Keratinocyte (primary cell): ENCODE data around the gene DUSP28. TPM values are rescaled to one million over a fixed set of nuclear protein-coding genes. Genes with fewer than 3 reads are reported as not detected.

ENCODE experiments used
- DNase-seq: peaks from one replicate; pipeline ENCODE4 v3.0.0-alpha.2; 2011; ENCODE audit warnings: low read depth, missing footprints, low spot score
- FAIRE-seq: peaks from 2 replicates; lab custom pipeline; 2011; peaks lifted over from hg19 to GRCh38; lab: Jason Lieb, UNC
- H2AFZ ChIP-seq: 2 replicates; pipeline ENCODE4 v1.6.0; 2012; ENCODE audit warnings: low read length, control low read depth, inconsistent platforms; ENCODE audit not compliant: control insufficient read depth
- H3K27ac ChIP-seq: 2 replicates; pipeline ENCODE4 v1.5.1; 2011; ENCODE audit warnings: low read length; ENCODE audit not compliant: control insufficient read depth, insufficient read depth
- H3K27me3 ChIP-seq: 3 replicates; pipeline ENCODE4 v1.6.0; 2011; ENCODE audit warnings: low read length; ENCODE audit not compliant: control insufficient read depth, insufficient read depth; ENCODE audit errors: extremely low read depth
- H3K36me3 ChIP-seq, 2 experiments: 2 replicates in 1 of 2; 3 replicates in 1 of 2; pipeline ENCODE4 v1.5.1; 2011; ENCODE audit warnings: low read length in 2 of 2, mild to moderate bottlenecking in 1 of 2; ENCODE audit not compliant: control insufficient read depth in 2 of 2, insufficient read depth in 2 of 2; ENCODE audit errors: extremely low read depth in 1 of 2
- H3K4me1 ChIP-seq: 3 replicates; pipeline ENCODE4 v1.5.1; 2011; ENCODE audit warnings: low read length; ENCODE audit not compliant: control insufficient read depth, insufficient read depth; ENCODE audit errors: extremely low read depth
- H3K4me2 ChIP-seq: 3 replicates; pipeline ENCODE4 v1.6.0; 2011; ENCODE audit warnings: low read depth, low read length; ENCODE audit not compliant: control insufficient read depth, insufficient read depth; ENCODE audit errors: extremely low read depth
- H3K4me3 ChIP-seq, 3 experiments: fragments of 200-600 bp in 1 of 3; sonication (generic) in 1 of 3; 2 replicates in 2 of 3; 3 replicates in 1 of 3; pipeline ENCODE4 v1.5.1; 2011 to 2016; ENCODE audit warnings: low read length in 3 of 3, mild to moderate bottlenecking in 3 of 3, control low read depth in 2 of 3, inconsistent platforms in 1 of 3, low read depth in 1 of 3, mixed read lengths in 1 of 3, mixed run types in 1 of 3, moderate library complexity in 1 of 3; ENCODE audit not compliant: control insufficient read depth in 2 of 3, insufficient read depth in 2 of 3; ENCODE audit errors: extremely low read depth in 1 of 3
- H3K79me2 ChIP-seq: 2 replicates; pipeline ENCODE4 v1.6.0; 2012; ENCODE audit warnings: low read length; ENCODE audit not compliant: control insufficient read depth, insufficient read depth
- H3K9ac ChIP-seq: 3 replicates; pipeline ENCODE4 v1.6.0; 2011; ENCODE audit warnings: low read length; ENCODE audit not compliant: control insufficient read depth, insufficient read depth; ENCODE audit errors: extremely low read depth
- H3K9me1 ChIP-seq: 3 replicates; pipeline ENCODE4 v1.6.0; 2011; ENCODE audit warnings: low read length; ENCODE audit not compliant: control insufficient read depth, insufficient read depth; ENCODE audit errors: extremely low read depth
- H3K9me3 ChIP-seq: 2 replicates; pipeline ENCODE4 v1.5.1; 2012; ENCODE audit warnings: low read depth, low read length; ENCODE audit not compliant: control insufficient read depth
- H4K20me1 ChIP-seq: 3 replicates; pipeline ENCODE4 v1.6.0; 2011; ENCODE audit warnings: low read length; ENCODE audit not compliant: control insufficient read depth, insufficient read depth; ENCODE audit errors: extremely low read depth
- CTCF ChIP-seq, 3 experiments: IDR thresholded peaks in 1 of 3; conservative IDR thresholded peaks in 1 of 3; optimal IDR thresholded peaks in 1 of 3; 2 replicates in 2 of 3; 3 replicates in 1 of 3; pipeline versions ENCODE3 to v1.5.1; 2011; ENCODE audit warnings: low read length in 3 of 3, mild to moderate bottlenecking in 3 of 3, moderate library complexity in 2 of 3, control low read depth in 1 of 3, inconsistent platforms in 1 of 3; ENCODE audit not compliant: insufficient read depth in 2 of 3; ENCODE audit errors: extremely low read depth in 1 of 3
- EZH2 ChIP-seq: IDR thresholded peaks from one replicate; pipeline ENCODE4 v1.6.1; 2012; ENCODE audit warnings: inconsistent platforms, mild to moderate bottlenecking, low read length, moderate library complexity
- dilution Hi-C: fragments of 300-500 bp; cut with MboI; formaldehyde crosslinking; loops from one replicate; pipeline ENCODE4 v1.7.0; 2020; ENCODE audit warnings: low sequenced_read_pairs; ENCODE audit not compliant: extremely low pct_ligation_motif_present
- polyA plus RNA-seq, 5 experiments: library from polyadenylated mRNA; depleted of rRNA in 3 of 5; stranded (reverse) in 3 of 5; stranded (forward) in 1 of 5; unstranded in 1 of 5; fragments of >200 nt; gene quantifications; 1 replicate in 1 of 5; 2 replicates in 3 of 5; 3 replicates in 1 of 5; pipeline versions ENCODE4 v1.2.1 to v1.2.3, GENCODE V29; 2011 to 2012; ENCODE audit warnings: missing spikeins in 2 of 5, low read depth in 1 of 5, low replicate concordance in 1 of 5

The DUSP28 gene
- polyA plus RNA-seq, 1 donor (not counting 4 experiments of a cell fraction or from before 2014, with no cell fraction given): 4.4 TPM

GRCh38 chr2:240603081-240603835 lies 43.1 kb downstream of the DUSP28 start:
- no peaks in the 10 kb centered on the region for H3K79me2 ChIP-seq
- H3K9me3 ChIP-seq: no peaks in the 10 kb centered on the region
- TF ChIP-seq EZH2 (no peak), CTCF (optimal IDR thresholded peaks at IDR 0.05 in 1 of 3, IDR thresholded peaks at IDR 0.05 in 1 of 3, conservative IDR thresholded peaks at IDR 0.05 in 1 of 3; ENCODE audit: extremely low read depth in 1 of 3, insufficient read depth in 2 of 3, low read length in 3 of 3) (no peak)
- H2AFZ ChIP-seq: no peak overlapping the region
- no peaks in the 10 kb centered on the region for H3K9me1 ChIP-seq
- no peak overlapping the region for H3K4me3 ChIP-seq
- DNase-seq (no peak), FAIRE-seq (no peak)
- H3K9ac ChIP-seq: no peak overlapping the region
- no peak overlapping the region for H3K27ac ChIP-seq
- no peak overlapping the region for H3K4me2 ChIP-seq
- peaks cover 0 to 6% of the 10 kb centered on the region in 2 experiments for H3K36me3 ChIP-seq
- H3K4me1 ChIP-seq: no peaks in the 10 kb centered on the region
- H4K20me1 ChIP-seq: no peaks in the 10 kb centered on the region
- dilution Hi-C loops: no loop called here
- H3K27me3 ChIP-seq: no peaks in the 10 kb centered on the region

- Histone ChIP-seq H3K4me2 (no peak overlapping the region), H3K9ac (no peak overlapping the region), H4K20me1 (no peaks in the 10 kb centered on the region), H3K27ac (no peak overlapping the region), H3K9me1 (no peaks in the 10 kb centered on the region), H3K27me3 (no peaks in the 10 kb centered on the region), H3K36me3 (peaks cover 0 to 6% of the 10 kb centered on the region in 2 experiments), H3K4me1 (no peaks in the 10 kb centered on the region), H3K79me2 (no peaks in the 10 kb centered on the region), H2AFZ (no peak overlapping the region), H3K9me3 (no peaks in the 10 kb centered on the region), H3K4me3 (no peak overlapping the region)
- TF ChIP-seq EZH2: no peak
- TF ChIP-seq CTCF (optimal IDR thresholded peaks at IDR 0.05 in 1 of 3, IDR thresholded peaks at IDR 0.05 in 1 of 3, conservative IDR thresholded peaks at IDR 0.05 in 1 of 3; ENCODE audit: extremely low read depth in 1 of 3, insufficient read depth in 2 of 3, low read length in 3 of 3): no peak
- dilution Hi-C loops: no loop called here
- DNase-seq (no peak), FAIRE-seq (no peak)
These were observed 43.7 kb downstream of the DUSP28 start for GRCh38 chr2:240603846-240604245.
